Left ventricle myocardium inferior (tissue), 1 donor: ENCODE data around the gene ARF1. TPM values are rescaled to one million over a fixed set of nuclear protein-coding genes. Genes with fewer than 3 reads are reported as not detected.

ENCODE experiments used
- DNase-seq: peaks from one replicate; pipeline ENCODE4 v3.0.0-alpha.2; 2020
- H3K27ac ChIP-seq: fragments of 200-600 bp; replicated peaks from 2 replicates; pipeline ENCODE4 v1.8.0; 2021
- H3K27me3 ChIP-seq: fragments of 200-600 bp; 2 replicates; pipeline ENCODE4 v1.8.0; 2021; ENCODE audit warnings: low read depth
- H3K36me3 ChIP-seq: fragments of 200-600 bp; 2 replicates; pipeline ENCODE4 v1.8.0; 2021
- H3K4me1 ChIP-seq: fragments of 200-600 bp; 2 replicates; pipeline ENCODE4 v1.8.0; 2021
- H3K4me3 ChIP-seq: fragments of 200-600 bp; 2 replicates; pipeline ENCODE4 v1.8.0; 2021; ENCODE audit warnings: mild to moderate bottlenecking, moderate library complexity
- H3K9me3 ChIP-seq: fragments of 200-600 bp; replicated peaks from 2 replicates; pipeline ENCODE4 v1.8.0; 2021
- CTCF ChIP-seq: fragments of 200-600 bp; IDR thresholded peaks from 2 replicates; pipeline ENCODE4 v1.8.0; 2021; ENCODE audit warnings: antibody characterized with exemption, mild to moderate bottlenecking, borderline replicate concordance
- intact Hi-C: fragments of 100-400 bp; cut with micrococcal nuclease; formaldehyde crosslinking; loops from one replicate; pipeline ENCODE4 v1.11.0; 2022
- total RNA-seq: library from RNA; stranded (reverse); fragmentation: NEBNext Ultra II Directional; extraction: Animal tissue kit (Norgen Biotek cat#: 25700); gene quantifications from one replicate; pipeline ENCODE4 v1.2.1, GENCODE V29; 2021
- donor health status: DM: no; HTN: yes; CAD: no; lungs with severe emphysema.

Gene ARF1
- total RNA-seq, 1 donor from 2014 or later: 294 TPM

DNA sequence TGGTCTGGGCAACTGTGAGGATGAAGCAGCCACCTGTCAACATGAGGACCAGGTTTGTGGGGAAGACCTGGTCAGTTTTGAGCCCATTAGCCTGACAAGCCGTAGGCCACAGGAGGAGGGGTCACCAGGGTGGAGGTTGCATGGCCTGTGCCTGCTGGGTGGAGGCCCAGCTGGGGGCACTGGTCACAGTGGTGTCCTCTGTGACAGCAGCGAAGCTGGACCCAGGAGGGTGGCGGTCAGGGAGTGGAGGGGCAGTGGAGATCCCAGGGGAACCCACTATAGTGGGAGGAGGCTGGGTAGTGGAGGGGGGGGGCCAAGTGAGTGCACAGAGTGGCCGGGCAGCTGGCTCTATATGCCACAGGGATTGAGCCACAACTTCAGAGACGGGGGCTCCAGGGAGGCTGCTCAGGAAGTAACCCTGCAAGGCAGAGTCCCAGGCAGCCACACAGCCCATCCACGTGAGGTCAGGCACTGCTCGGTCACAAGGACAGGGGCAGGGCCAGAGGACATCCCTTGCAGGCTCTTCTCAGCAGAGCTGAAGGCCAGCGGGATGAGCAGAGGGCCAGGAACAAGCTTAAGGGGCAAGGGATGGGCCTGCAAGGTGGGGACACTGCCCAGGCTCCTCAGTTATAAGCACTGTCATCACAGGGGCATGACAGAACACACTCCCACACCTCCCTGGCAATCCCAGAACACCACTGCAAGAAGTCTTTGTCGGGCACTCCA lies 22.9 kb downstream of the ARF1 start:
- Histone ChIP-seq H3K4me3 (no peak overlapping the region), H3K4me1 (peaks cover 73% of the 10 kb centered on the region), H3K9me3 (no peaks in the 10 kb centered on the region), H3K27ac (no peak overlapping the region), H3K36me3 (peaks cover 32% of the 10 kb centered on the region), H3K27me3 (no peaks in the 10 kb centered on the region)
- no peak for DNase-seq
- intact Hi-C loops: no loop called here
- no peak for TF ChIP-seq CTCF

DNA sequence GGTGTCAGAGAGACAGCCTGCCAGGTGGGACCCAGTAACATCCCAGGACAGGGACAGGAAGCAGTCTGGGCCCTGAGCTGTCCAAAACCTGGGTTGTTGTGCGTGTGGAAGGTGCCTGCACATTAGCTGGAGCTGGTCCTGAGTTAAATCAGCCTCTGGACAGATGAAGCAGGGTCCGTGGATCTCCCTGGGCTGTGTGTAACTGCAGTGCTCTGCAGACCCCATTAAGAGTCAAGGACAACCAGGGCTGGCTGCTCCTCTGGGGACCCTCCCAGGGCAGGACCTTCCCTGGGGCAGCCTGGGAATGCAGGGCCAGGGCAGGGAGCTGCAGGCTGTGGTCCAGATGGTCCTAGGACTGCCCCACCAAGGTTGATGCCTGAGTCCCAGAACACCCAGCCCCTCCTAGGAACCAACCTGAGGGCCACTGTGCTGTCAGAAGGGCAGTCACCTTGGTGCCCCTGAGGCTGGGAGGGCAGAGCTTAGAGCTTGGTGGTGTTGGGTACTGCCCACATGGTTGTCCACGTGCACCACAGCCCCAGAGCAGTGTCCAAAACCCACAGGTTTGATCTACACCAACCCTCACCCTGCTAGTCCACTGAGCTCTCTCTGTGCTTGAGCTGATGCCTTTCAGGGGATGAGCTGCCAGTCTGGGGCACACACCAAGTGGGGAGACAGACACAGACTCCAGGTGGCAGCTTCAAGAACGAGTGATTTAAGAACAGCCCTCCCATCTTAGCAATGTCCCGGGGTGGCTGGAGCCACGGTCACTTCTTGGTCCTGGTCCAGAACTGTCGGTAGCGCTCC lies 23.7 kb downstream of the ARF1 start:
- intact Hi-C loops: no loop called here
- peaks cover 70% of the 10 kb centered on the region for H3K4me1 ChIP-seq

DNA sequence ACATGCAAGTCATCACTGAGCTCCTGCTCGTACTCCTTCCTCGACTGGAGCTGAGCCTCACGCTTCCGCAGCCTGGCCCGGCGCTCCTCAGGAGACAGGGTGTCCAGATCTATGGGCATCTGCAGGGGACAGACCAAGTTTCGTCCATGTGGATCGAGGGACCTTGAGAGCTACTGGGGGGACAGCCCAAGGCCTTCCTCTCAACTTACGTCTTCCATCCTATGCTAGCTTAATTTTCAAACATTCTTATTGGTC lies 24.2 kb downstream of the ARF1 start:
- intact Hi-C loops: no loop called here
- Histone ChIP-seq H3K4me3 (no peak overlapping the region), H3K27me3 (no peaks in the 10 kb centered on the region), H3K36me3 (peaks cover 24% of the 10 kb centered on the region), H3K4me1 (peaks cover 64% of the 10 kb centered on the region), H3K27ac (no peak overlapping the region), H3K9me3 (no peaks in the 10 kb centered on the region)
- no peak for TF ChIP-seq CTCF
- no peak for DNase-seq

More for the DNA sequence above, 23.7 kb downstream of the ARF1 start:
- H3K27me3 ChIP-seq: no peaks in the 10 kb centered on the region
- no peaks in the 10 kb centered on the region for H3K9me3 ChIP-seq
- H3K36me3 ChIP-seq: peaks cover 25% of the 10 kb centered on the region
- no peak for TF ChIP-seq CTCF
- no peak for DNase-seq
- no peak overlapping the region for H3K27ac ChIP-seq
- H3K4me3 ChIP-seq: no peak overlapping the region

DNA sequence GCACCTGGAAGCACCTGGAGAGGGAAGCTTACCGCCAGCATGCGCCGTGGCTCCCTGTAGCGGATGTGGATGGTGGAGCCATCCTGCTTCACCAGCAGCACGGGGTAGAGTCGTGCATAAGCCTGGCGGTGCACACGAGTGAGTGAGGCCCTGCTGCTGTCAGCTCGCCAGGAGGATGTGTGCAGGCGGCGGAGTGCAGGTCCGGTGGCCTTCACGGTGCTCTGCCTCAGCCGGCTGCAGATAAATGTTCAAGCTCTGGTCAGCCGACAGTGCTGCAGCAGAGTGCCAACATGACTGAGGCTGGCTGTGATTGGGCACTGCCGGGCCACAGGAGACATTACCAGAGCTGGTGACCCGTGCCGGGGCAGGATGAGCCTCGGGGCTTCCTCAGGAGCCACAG lies 25.1 kb downstream of the ARF1 start:
- no peak for TF ChIP-seq CTCF
- Histone ChIP-seq H3K27me3 (no peaks in the 10 kb centered on the region), H3K36me3 (peaks cover 24% of the 10 kb centered on the region), H3K4me1 (peaks cover 55% of the 10 kb centered on the region), H3K27ac (no peak overlapping the region), H3K9me3 (no peaks in the 10 kb centered on the region), H3K4me3 (peak overlapping the region; percentile 100)
- DNase-seq: no peak
- intact Hi-C loops: no loop called here

DNA sequence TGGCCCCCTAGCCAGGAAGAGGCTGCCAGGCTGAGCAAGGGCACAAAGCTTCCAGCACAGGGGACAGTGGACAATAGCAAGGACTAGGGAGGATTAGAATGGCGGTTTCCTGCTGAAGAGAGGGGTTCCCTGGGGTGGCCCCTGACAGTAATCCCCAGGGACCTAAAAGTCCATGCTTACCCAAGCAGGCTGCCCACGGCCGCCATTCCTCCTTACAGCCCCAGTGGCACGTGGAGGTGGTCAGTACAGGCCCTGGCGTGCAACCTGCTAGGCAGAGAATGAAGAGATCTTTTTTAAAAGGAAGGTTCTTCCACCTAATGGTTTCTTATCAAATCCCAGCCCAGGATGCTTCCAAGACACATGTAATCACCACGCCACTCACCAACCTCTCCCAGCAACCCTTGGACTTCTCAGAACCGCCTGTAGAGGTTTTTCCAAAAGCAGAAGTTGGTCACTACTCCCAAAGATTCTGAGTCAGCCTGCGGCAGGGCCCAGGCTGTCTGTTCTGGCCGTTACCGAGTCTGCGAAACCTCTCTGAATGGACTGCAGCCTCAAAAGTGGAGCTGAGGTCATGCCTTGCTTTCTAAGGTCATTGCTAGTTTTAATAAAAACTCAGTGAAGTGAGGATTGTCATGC lies 25.7 kb downstream of the ARF1 start:
- H3K27ac ChIP-seq: peak overlapping the region; percentile 92
- no peak for TF ChIP-seq CTCF
- intact Hi-C loops: no loop called here

More for the DNA sequence above, 25.7 kb downstream of the ARF1 start:
- Histone ChIP-seq H3K27me3 (no peaks in the 10 kb centered on the region), H3K36me3 (peaks cover 24% of the 10 kb centered on the region), H3K4me1 (peaks cover 50% of the 10 kb centered on the region), H3K4me3 (peak overlapping the region; percentile 100), H3K9me3 (no peaks in the 10 kb centered on the region)
- no peak for DNase-seq
